Vagina (tissue), 2 donors: ENCODE results near the gene FARP2. TPM values are rescaled to one million over a fixed set of nuclear protein-coding genes. Genes with fewer than 3 reads are reported as not detected.
"Not testable (repeated sequence)": the region's sequence is repeated elsewhere in the genome, so short reads cannot be mapped to it uniquely, and the experiment has no call there.

ENCODE experiments used
- DNase-seq, 2 donors: peaks; one replicate each; pipeline ENCODE4 v3.0.0-alpha.2; 2017; ENCODE audit errors: extremely low spot score in 2 of 2
- H3K27ac ChIP-seq: fragments of 200-600 bp; sonication (generic); one replicate; pipeline ENCODE4 v1.5.1; 2019
- H3K27me3 ChIP-seq: fragments of 200-600 bp; sonication (generic); one replicate; pipeline ENCODE4 v1.5.1; 2019
- H3K36me3 ChIP-seq, 2 donors: fragments of 200-600 bp; sonication (generic); one replicate each; pipeline ENCODE4 v1.5.1; 2017 to 2019
- H3K4me1 ChIP-seq: fragments of 200-600 bp; sonication (generic); one replicate; pipeline ENCODE4 v1.5.1; 2019
- H3K4me3 ChIP-seq, 2 donors: fragments of 200-600 bp; sonication (generic); 1 replicate in 1 of 2; 2 replicates in 1 of 2; pipeline ENCODE4 v1.5.1; 2016 to 2019
- H3K9me3 ChIP-seq: fragments of 200-600 bp; sonication (generic); one replicate; pipeline ENCODE4 v1.5.1; 2019
- CTCF ChIP-seq, 3 experiments: fragments of 450-650 bp in 2 of 3; fragments of 200-600 bp in 1 of 3; sonication (generic) in 1 of 3; IDR thresholded peaks; one replicate each; pipeline ENCODE4 v1.5.1; 2017 to 2019; ENCODE audit warnings: antibody characterized with exemption in 3 of 3, mild to moderate bottlenecking in 2 of 3, moderate library complexity in 2 of 3
- POLR2A ChIP-seq, 2 donors: fragments of 450-650 bp; IDR thresholded peaks; one replicate each; pipeline ENCODE4 v1.6.1; 2017; ENCODE audit warnings: antibody characterized with exemption in 2 of 2, mild to moderate bottlenecking in 2 of 2, moderate library complexity in 2 of 2
- POLR2AphosphoS5 ChIP-seq, 2 donors: sonication (generic); formaldehyde crosslinking; IDR thresholded peaks; one replicate each; pipeline ENCODE4 v1.9.0; 2017; ENCODE audit warnings: antibody characterized with exemption in 2 of 2, mild to moderate bottlenecking in 2 of 2, low read depth in 1 of 2; ENCODE audit not compliant: insufficient read depth in 1 of 2
- intact Hi-C: fragments of 100-400 bp; cut with DNase I; formaldehyde crosslinking; loops from one replicate; pipeline ENCODE4 v1.15.1; 2023
- total RNA-seq: library from RNA; depleted of rRNA; stranded (reverse); fragments of >200 nt; gene quantifications from one replicate; pipeline ENCODE4 v1.2.3, GENCODE V29; 2016

The FARP2 gene
- total RNA-seq, 1 donor from 2014 or later, result 32.9 TPM

GRCh38 chr2:241378816-241379215 lies 22.7 kb downstream of the FARP2 start:
- no peak for DNase-seq
- intact Hi-C loops, result no loop called here
- no peaks in the 10 kb centered on the region for H3K9me3 ChIP-seq
- H3K36me3 ChIP-seq, result peaks cover 0 to 14% of the 10 kb centered on the region in 2 donors
- no peaks in the 10 kb centered on the region for H3K27me3 ChIP-seq
- TF ChIP-seq POLR2AphosphoS5 (IDR thresholded peaks at IDR 0.05; ENCODE audit: insufficient read depth in 1 of 2, low read depth in 1 of 2) (no peak), CTCF (IDR thresholded peaks at IDR 0.05) (no peak), POLR2A (IDR thresholded peaks at IDR 0.05) (no peak)
- H3K27ac ChIP-seq, result peak overlapping the region; percentile 16
- no peak overlapping the region for H3K4me3 ChIP-seq
- H3K4me1 ChIP-seq, result peaks cover 49% of the 10 kb centered on the region

- no peak for DNase-seq
- Histone ChIP-seq H3K27ac (peak overlapping the region; percentile 61), H3K27me3 (no peaks in the 10 kb centered on the region), H3K4me3 (no peak overlapping the region), H3K9me3 (no peaks in the 10 kb centered on the region), H3K4me1 (peaks cover 39% of the 10 kb centered on the region), H3K36me3 (peaks cover 0 to 7% of the 10 kb centered on the region in 2 donors)
- TF ChIP-seq POLR2A (IDR thresholded peaks at IDR 0.05) (no peak), CTCF (IDR thresholded peaks at IDR 0.05) (no peak), POLR2AphosphoS5 (IDR thresholded peaks at IDR 0.05; ENCODE audit: insufficient read depth in 1 of 2, low read depth in 1 of 2) (no peak)
- intact Hi-C loops, result no loop called here
These were observed 23.7 kb downstream of the FARP2 start for GRCh38 chr2:241379481-241380480.

GRCh38 chr2:241381872-241382271 lies 25.8 kb downstream of the FARP2 start:
- Histone ChIP-seq H3K27me3 (no peaks in the 10 kb centered on the region), H3K36me3 (no peaks in the 10 kb centered on the region), H3K27ac (no peak overlapping the region), H3K4me1 (peaks cover 37% of the 10 kb centered on the region), H3K4me3 (no peak overlapping the region), H3K9me3 (no peaks in the 10 kb centered on the region)
- intact Hi-C loops, result no loop called here
- TF ChIP-seq CTCF (IDR thresholded peaks at IDR 0.05) (no peak), POLR2A (IDR thresholded peaks at IDR 0.05) (no peak)
- DNase-seq, result no peak

- H3K4me3 ChIP-seq, H3K36me3 ChIP-seq, DNase-seq, intact Hi-C loops, H3K9me3 ChIP-seq, H3K27me3 ChIP-seq, H3K27ac ChIP-seq: not testable (repeated sequence)
- H3K4me1 ChIP-seq, result peaks cover 16% of the 10 kb centered on the region
These were observed 29.4 kb downstream of the FARP2 start for GRCh38 chr2:241385450-241385849.

- Histone ChIP-seq H3K27me3 (no peaks in the 10 kb centered on the region), H3K9me3 (no peaks in the 10 kb centered on the region), H3K27ac (no peak overlapping the region), H3K4me3 (no peak overlapping the region), H3K36me3 (no peaks in the 10 kb centered on the region), H3K4me1 (peaks cover 12% of the 10 kb centered on the region)
- TF ChIP-seq POLR2A (IDR thresholded peaks at IDR 0.05) (no peak), CTCF (IDR thresholded peaks at IDR 0.05) (no peak), POLR2AphosphoS5 (IDR thresholded peaks at IDR 0.05; ENCODE audit: insufficient read depth in 1 of 2, low read depth in 1 of 2) (no peak)
- no peak for DNase-seq
- intact Hi-C loops, result no loop called here
These were observed 30.4 kb downstream of the FARP2 start for GRCh38 chr2:241386519-241386918.
